Suprapubic skin (tissue), 4 donors: ENCODE measurements around the gene SMYD3. TPM values are rescaled to one million over a fixed set of nuclear protein-coding genes. Genes with fewer than 3 reads are reported as not detected.

Experiments
- DNase-seq, 2 donors: peaks; one replicate each; pipeline ENCODE4 v3.0.0-alpha.2; 2019; ENCODE audit warnings: low spot score in 2 of 2
- H3K27ac ChIP-seq: fragments of 200-600 bp; sonication (generic); one replicate; pipeline ENCODE4 v1.5.1; 2019
- H3K27me3 ChIP-seq: fragments of 200-600 bp; sonication (generic); one replicate; pipeline ENCODE4 v1.5.1; 2019
- H3K36me3 ChIP-seq: fragments of 200-600 bp; sonication (generic); one replicate; pipeline ENCODE4 v1.5.1; 2019
- H3K4me1 ChIP-seq: fragments of 200-600 bp; sonication (generic); one replicate; pipeline ENCODE4 v1.5.1; 2019
- H3K4me3 ChIP-seq: fragments of 200-600 bp; sonication (generic); one replicate; pipeline ENCODE4 v1.5.1; 2019; ENCODE audit warnings: mild to moderate bottlenecking
- H3K9me3 ChIP-seq: fragments of 200-600 bp; sonication (generic); one replicate; pipeline ENCODE4 v1.5.1; 2019
- CTCF ChIP-seq, 2 donors: fragments of 200-600 bp in 1 of 2; fragments of 450-650 bp in 1 of 2; sonication (generic) in 1 of 2; IDR thresholded peaks; one replicate each; pipeline ENCODE4 v1.5.1; 2016 to 2019; ENCODE audit warnings: antibody characterized with exemption in 2 of 2, mild to moderate bottlenecking in 1 of 2, moderate library complexity in 1 of 2
- EP300 ChIP-seq: sonication (generic); formaldehyde crosslinking; IDR thresholded peaks from one replicate; pipeline ENCODE4 v1.6.1; 2017; ENCODE audit warnings: antibody characterized with exemption
- POLR2A ChIP-seq, 2 donors: fragments of 450-650 bp; IDR thresholded peaks; one replicate each; pipeline ENCODE4 v1.6.1; 2017; ENCODE audit warnings: antibody characterized with exemption in 2 of 2, mild to moderate bottlenecking in 2 of 2, moderate library complexity in 2 of 2
- POLR2AphosphoS5 ChIP-seq, 3 donors: sonication (generic); formaldehyde crosslinking; IDR thresholded peaks; one replicate each; pipeline ENCODE4 v1.6.1; 2017; ENCODE audit warnings: antibody characterized with exemption in 3 of 3
- WGBS: methylation state at CpG from one replicate; pipeline ENCODE4 v1.1.5; 2018; 5-methylcytosine and 5-hydroxymethylcytosine counted together
- total RNA-seq, 4 donors: library from RNA; depleted of rRNA; stranded (reverse); fragments of >200 nt; gene quantifications; one replicate each; pipeline ENCODE4 v1.1.0, GENCODE V29; 2016

The SMYD3 gene
- total RNA-seq, 4 donors from 2014 or later, result 14.5 to 33.6 (median 18.9) TPM

GRCh38 chr1:246158131-246158530 lies 348.9 kb downstream of the SMYD3 start:
- Histone ChIP-seq H3K36me3 (no peaks in the 10 kb centered on the region), H3K4me1 (peaks cover 21% of the 10 kb centered on the region), H3K27me3 (no peaks in the 10 kb centered on the region), H3K4me3 (no peak overlapping the region), H3K9me3 (no peaks in the 10 kb centered on the region), H3K27ac (no peak overlapping the region)
- 86% methylated on average over 2 of the region's 2 CpGs for WGBS
- TF ChIP-seq POLR2A (IDR thresholded peaks at IDR 0.05), result no peak
- TF ChIP-seq CTCF (IDR thresholded peaks at IDR 0.05), result no peak
- no peak for TF ChIP-seq POLR2AphosphoS5 (IDR thresholded peaks at IDR 0.05)
- TF ChIP-seq EP300, result no peak
- no peak for DNase-seq

GRCh38 chr1:246157516-246157915 lies 349.6 kb downstream of the SMYD3 start:
- no peak for DNase-seq
- 47% methylated on average over 2 of the region's 2 CpGs for WGBS
- no peak overlapping the region for H3K4me3 ChIP-seq
- H3K27ac ChIP-seq, result no peak overlapping the region
- H3K36me3 ChIP-seq, result no peaks in the 10 kb centered on the region
- peaks cover 21% of the 10 kb centered on the region for H3K4me1 ChIP-seq
- H3K9me3 ChIP-seq, result no peaks in the 10 kb centered on the region
- TF ChIP-seq POLR2AphosphoS5 (IDR thresholded peaks at IDR 0.05) (no peak), EP300 (no peak), CTCF (IDR thresholded peaks at IDR 0.05) (no peak), POLR2A (IDR thresholded peaks at IDR 0.05) (no peak)
- H3K27me3 ChIP-seq, result no peaks in the 10 kb centered on the region

- no peaks in the 10 kb centered on the region for H3K27me3 ChIP-seq
- H3K27ac ChIP-seq, result no peak overlapping the region
- H3K36me3 ChIP-seq, result no peaks in the 10 kb centered on the region
- H3K4me1 ChIP-seq, result peaks cover 21% of the 10 kb centered on the region
- WGBS, result 94% methylated on average over 12 of the region's 12 CpGs
- no peak for DNase-seq
- no peak overlapping the region for H3K4me3 ChIP-seq
- H3K9me3 ChIP-seq, result no peaks in the 10 kb centered on the region
- TF ChIP-seq POLR2A (IDR thresholded peaks at IDR 0.05) (no peak), CTCF (IDR thresholded peaks at IDR 0.05) (no peak), EP300 (no peak), POLR2AphosphoS5 (IDR thresholded peaks at IDR 0.05) (no peak)
Observed at GRCh38 chr1:246156847-246157246, 350.2 kb downstream of the SMYD3 start.

GRCh38 chr1:246155923-246156322 lies 351.2 kb downstream of the SMYD3 start:
- H3K9me3 ChIP-seq, result no peaks in the 10 kb centered on the region
- peaks cover 14% of the 10 kb centered on the region for H3K4me1 ChIP-seq
- DNase-seq, result no peak
- 78% methylated on average over 4 of the region's 4 CpGs for WGBS
- no peak for TF ChIP-seq CTCF (IDR thresholded peaks at IDR 0.05)
- TF ChIP-seq EP300, result no peak
- no peak for TF ChIP-seq POLR2AphosphoS5 (IDR thresholded peaks at IDR 0.05)
- no peak for TF ChIP-seq POLR2A (IDR thresholded peaks at IDR 0.05)
- H3K27me3 ChIP-seq, result no peaks in the 10 kb centered on the region
- H3K27ac ChIP-seq, result no peak overlapping the region
- H3K36me3 ChIP-seq, result no peaks in the 10 kb centered on the region
- H3K4me3 ChIP-seq, result no peak overlapping the region

GRCh38 chr1:246153796-246154212 lies 353.3 kb downstream of the SMYD3 start:
- Histone ChIP-seq H3K4me1 (peaks cover 3% of the 10 kb centered on the region), H3K27ac (no peak overlapping the region), H3K27me3 (no peaks in the 10 kb centered on the region), H3K4me3 (no peak overlapping the region), H3K9me3 (no peaks in the 10 kb centered on the region), H3K36me3 (no peaks in the 10 kb centered on the region)
- DNase-seq, result no peak
- TF ChIP-seq POLR2A (IDR thresholded peaks at IDR 0.05) (no peak), EP300 (no peak), POLR2AphosphoS5 (IDR thresholded peaks at IDR 0.05) (no peak), CTCF (IDR thresholded peaks at IDR 0.05) (no peak)
- 87% methylated on average over 3 of the region's 3 CpGs for WGBS
